Transverse colon (tissue), 4 donors: ENCODE results near the gene SETMAR. TPM values are rescaled to one million over a fixed set of nuclear protein-coding genes. Genes with fewer than 3 reads are reported as not detected.
A peak's percentile ranks its signal among the peaks of the same experiment; 100 is the strongest.

Experiments used
- DNase-seq: peaks from one replicate; pipeline ENCODE4 v3.0.0-alpha.2; 2019
- H3K27ac ChIP-seq, 4 donors: fragments of 200-600 bp; sonication (generic); 2 replicates each; pipeline ENCODE4 v1.5.1; 2016 to 2018; ENCODE audit warnings: inconsistent platforms in 4 of 4
- H3K27me3 ChIP-seq: fragments of 200-600 bp; sonication (generic); 2 replicates; pipeline ENCODE4 v1.5.1; 2017; ENCODE audit warnings: inconsistent platforms
- H3K36me3 ChIP-seq, 4 donors: fragments of 200-600 bp; sonication (generic); 2 replicates each; pipeline ENCODE4 v1.5.1; 2017 to 2019; ENCODE audit warnings: inconsistent platforms in 4 of 4
- H3K4me1 ChIP-seq, 4 donors: fragments of 200-600 bp; sonication (generic); 2 replicates each; pipeline ENCODE4 v1.5.1; 2017 to 2020; ENCODE audit warnings: inconsistent platforms in 4 of 4
- H3K4me3 ChIP-seq, 4 donors: fragments of 200-600 bp; sonication (generic); 1 replicate in 1 of 4; 2 replicates in 3 of 4; pipeline versions ENCODE4 v1.5.1 to v1.6.1; 2017 to 2019; ENCODE audit warnings: inconsistent platforms in 4 of 4
- H3K9me3 ChIP-seq, 2 donors: fragments of 200-600 bp; sonication (generic); 2 replicates each; pipeline ENCODE4 v1.5.1; 2017 to 2019; ENCODE audit warnings: inconsistent platforms in 2 of 2
- CTCF ChIP-seq, 5 experiments: fragments of 200-600 bp in 3 of 5; fragments of 450-650 bp in 2 of 5; sonication (generic) in 3 of 5; IDR thresholded peaks; 1 replicate in 2 of 5; 2 replicates in 3 of 5; pipeline ENCODE4 v1.5.1; 2016 to 2017; ENCODE audit warnings: antibody characterized with exemption in 5 of 5, inconsistent platforms in 3 of 5, mild to moderate bottlenecking in 2 of 5, moderate library complexity in 1 of 5
- EP300 ChIP-seq: sonication (generic); formaldehyde crosslinking; IDR thresholded peaks from one replicate; pipeline ENCODE4 v1.6.1; 2017; ENCODE audit warnings: antibody characterized with exemption, low read depth
- POLR2A ChIP-seq: fragments of 450-650 bp; IDR thresholded peaks from one replicate; pipeline ENCODE4 v1.6.1; 2016; ENCODE audit warnings: antibody characterized with exemption, mild to moderate bottlenecking, moderate library complexity
- POLR2AphosphoS5 ChIP-seq, 3 donors: sonication (generic); formaldehyde crosslinking; IDR thresholded peaks; one replicate each; pipeline ENCODE4 v1.6.1; 2016; ENCODE audit warnings: antibody characterized with exemption in 3 of 3
- WGBS, 2 donors: methylation state at CpG; one replicate each; pipeline ENCODE4 v1.1.5; 2018; ENCODE audit warnings: low coverage in 1 of 2; 5-methylcytosine and 5-hydroxymethylcytosine counted together
- in situ Hi-C, 4 donors: fragments of 200-750 bp; cut with MboI; loops; one replicate each; pipeline versions ENCODE4 v1.15.0 to v1.15.1; 2017; ENCODE audit warnings: low sequenced_read_pairs in 3 of 4, low pct_ligation_motif_present in 1 of 4, low pct_unique_long_range_greater_than_20kb in 1 of 4
- intact Hi-C: fragments of 100-400 bp; cut with DNase I; formaldehyde crosslinking; loops from one replicate; pipeline ENCODE4 v1.15.1; 2023; ENCODE audit warnings: low total_unique reads
- total RNA-seq, 4 donors: library from RNA; depleted of rRNA; stranded (reverse); fragments of >200 nt; gene quantifications; one replicate each; pipeline ENCODE4 v1.1.0, GENCODE V29; 2016

The SETMAR gene
- total RNA-seq, 4 donors from 2014 or later, result 12.0 to 30.7 (median 15.9) TPM

- TF ChIP-seq EP300 (no peak), POLR2A (no peak), POLR2AphosphoS5 (IDR thresholded peaks at IDR 0.05) (no peak)
- Histone ChIP-seq H3K4me3 (no peak overlapping the region), H3K36me3 (no peaks in the 10 kb centered on the region), H3K9me3 (no peaks in the 10 kb centered on the region), H3K27me3 (no peaks in the 10 kb centered on the region), H3K27ac (peak overlapping the region in 2 of 4 donors; percentile 12 to 35), H3K4me1 (peaks cover 0 to 5% (median 0%) of the 10 kb centered on the region in 4 donors)
- 77 to 81% methylated on average over 6 of the region's 6 CpGs for WGBS, 2 donors
- in situ Hi-C loops (no loop called here), intact Hi-C loops (no loop called here)
- no peak for DNase-seq
Observed at GRCh38 chr3:4340411-4341335, 37.5 kb downstream of the SETMAR start.

- Histone ChIP-seq H3K4me1 (peaks cover 0 to 5% (median 0%) of the 10 kb centered on the region in 4 donors), H3K27ac (no peak overlapping the region), H3K4me3 (no peak overlapping the region), H3K27me3 (no peaks in the 10 kb centered on the region), H3K36me3 (no peaks in the 10 kb centered on the region), H3K9me3 (no peaks in the 10 kb centered on the region)
- in situ Hi-C loops (no loop called here), intact Hi-C loops (no loop called here)
- DNase-seq, result no peak
- no peak for TF ChIP-seq CTCF (IDR thresholded peaks at IDR 0.05)
- TF ChIP-seq POLR2A, result no peak
- no peak for TF ChIP-seq EP300
- TF ChIP-seq POLR2AphosphoS5 (IDR thresholded peaks at IDR 0.05), result no peak
Observed at GRCh38 chr3:4341336-4341675, 38.1 kb downstream of the SETMAR start.

DNA sequence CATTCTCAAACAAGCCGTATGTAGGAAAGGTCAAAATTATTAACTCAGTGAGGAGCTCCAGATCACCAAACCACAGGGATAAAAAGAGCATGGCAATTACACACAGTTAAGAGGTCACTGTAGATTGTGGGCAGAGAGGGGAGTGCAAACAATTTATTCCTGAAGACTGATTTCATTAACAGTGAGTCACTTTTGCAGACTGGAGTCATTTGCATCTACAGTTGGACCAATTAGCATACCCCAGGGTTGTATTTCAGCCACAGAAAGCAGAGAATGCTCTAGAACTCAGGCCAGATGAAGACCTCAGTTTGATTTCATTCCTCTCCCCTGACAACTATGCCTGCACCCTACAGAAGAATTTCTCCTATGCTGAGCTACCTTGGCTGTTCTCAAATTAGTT is 40.1 kb downstream of the SETMAR start:
- Histone ChIP-seq H3K27ac (no peak overlapping the region), H3K36me3 (no peaks in the 10 kb centered on the region), H3K27me3 (no peaks in the 10 kb centered on the region), H3K4me3 (no peak overlapping the region), H3K9me3 (no peaks in the 10 kb centered on the region), H3K4me1 (peaks cover 0 to 5% (median 0%) of the 10 kb centered on the region in 4 donors)
- DNase-seq, result no peak
- TF ChIP-seq POLR2AphosphoS5 (IDR thresholded peaks at IDR 0.05) (no peak), POLR2A (no peak), EP300 (no peak), CTCF (IDR thresholded peaks at IDR 0.05) (no peak)
- intact Hi-C loops (no loop called here), in situ Hi-C loops (no loop called here)
- 70 to 90% methylated on average over 1 of the region's 1 CpG for WGBS, 2 donors

GRCh38 chr3:4350789-4351163 is 47.6 kb downstream of the SETMAR start:
- no peaks in the 10 kb centered on the region for H3K9me3 ChIP-seq
- H3K27ac ChIP-seq, result peak overlapping the region in 1 of 4 donors; percentile 52
- H3K36me3 ChIP-seq, result no peaks in the 10 kb centered on the region
- intact Hi-C loops (loop anchor here (5.0 kb wide), 1 partner anchor 282 kb away; no protein-coding TSS in a partner anchor), in situ Hi-C loops (loop anchor here (5.0 to 25.0 kb wide), 3 partner anchors 284 to 712 kb away; no protein-coding TSS in a partner anchor)
- TF ChIP-seq EP300 (no peak), CTCF (IDR thresholded peaks at IDR 0.05) (peak; percentile 75 to 82 (median 78))
- peak overlapping the region in 1 of 4 donors; percentile 2 for H3K4me3 ChIP-seq
- 0% methylated on average over 2 of the region's 2 CpGs; no CpG with 5 or more reads in 1 of the 2 donors for WGBS, 2 donors
- DNase-seq, result peak; percentile 16
- H3K4me1 ChIP-seq, result peaks cover 0 to 4% (median 3%) of the 10 kb centered on the region in 4 donors
- no peaks in the 10 kb centered on the region for H3K27me3 ChIP-seq
